ACC112 (cell line): ENCODE measurements around the gene GPR85.

Experiments used
- H2AFZ ChIP-seq: fragments of 200-600 bp; sonication (generic); one replicate; pipeline ENCODE4 v1.6.0; 2017; ENCODE audit warnings: antibody characterized with exemption, low read length; ENCODE audit not compliant: unreplicated experiment
- H3K27ac ChIP-seq: fragments of 200-600 bp; sonication (generic); 2 replicates; pipeline ENCODE4 v1.5.1; 2014; ENCODE audit warnings: low read depth, mild to moderate bottlenecking, antibody characterized with exemption, low read length, moderate library complexity
- H3K27me3 ChIP-seq: fragments of 200-600 bp; sonication (generic); 2 replicates; pipeline ENCODE4 v1.6.1; 2014; ENCODE audit warnings: mild to moderate bottlenecking, antibody characterized with exemption, low read length, moderate library complexity, mixed read lengths; ENCODE audit not compliant: insufficient read depth
- H3K36me3 ChIP-seq: fragments of 200-600 bp; sonication (generic); 2 replicates; pipeline ENCODE4 v1.6.1; 2016; ENCODE audit warnings: mild to moderate bottlenecking, antibody characterized with exemption, low read length, moderate library complexity, mixed read lengths; ENCODE audit not compliant: insufficient read depth
- H3K4me1 ChIP-seq: fragments of 200-600 bp; sonication (generic); one replicate; pipeline ENCODE4 v1.6.1; 2016; ENCODE audit warnings: low read length, mixed read lengths; ENCODE audit not compliant: insufficient read depth, unreplicated experiment, control insufficient read depth
- H3K4me3 ChIP-seq: fragments of 200-600 bp; sonication (generic); 2 replicates; pipeline ENCODE4 v1.5.1; 2014; ENCODE audit warnings: mild to moderate bottlenecking, low read depth, low read length
- H3K79me2 ChIP-seq: fragments of 200-600 bp; sonication (generic); one replicate; pipeline ENCODE4 v1.6.0; 2016; ENCODE audit warnings: low read length; ENCODE audit not compliant: control insufficient read depth, unreplicated experiment, insufficient read depth

The GPR85 gene

GRCh38 chr7:113045379-113045778 lies 41.2 kb downstream of the GPR85 start:
- Histone ChIP-seq H3K36me3 (no peaks in the 10 kb centered on the region), H3K79me2 (no peaks in the 10 kb centered on the region), H2AFZ (no peak overlapping the region), H3K27ac (no peak overlapping the region), H3K4me1 (no peaks in the 10 kb centered on the region), H3K4me3 (no peak overlapping the region), H3K27me3 (no peaks in the 10 kb centered on the region)

GRCh38 chr7:113044394-113044793 lies 42.2 kb downstream of the GPR85 start:
- Histone ChIP-seq H3K79me2 (no peaks in the 10 kb centered on the region), H3K36me3 (no peaks in the 10 kb centered on the region)

DNA sequence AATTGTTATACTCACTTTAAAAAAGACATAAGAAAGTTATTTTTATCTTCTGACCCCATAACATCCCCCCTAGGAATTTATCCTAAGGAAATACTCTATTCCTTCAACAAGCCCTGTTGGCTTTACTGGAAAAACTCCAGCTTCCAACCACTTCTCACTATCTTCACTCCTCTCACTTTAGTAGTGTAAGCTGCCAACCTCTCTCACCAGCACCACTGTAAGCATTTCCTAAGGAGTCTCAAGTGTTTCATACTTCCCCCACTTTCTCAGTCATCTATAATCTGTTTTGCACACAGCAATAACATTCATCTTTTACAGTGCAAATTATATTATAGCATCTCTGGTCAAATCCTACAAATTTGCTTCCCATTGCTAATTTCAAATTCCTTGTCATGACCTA lies 45.8 kb downstream of the GPR85 start:
- no peak overlapping the region for H2AFZ ChIP-seq
- H3K27me3 ChIP-seq = no peaks in the 10 kb centered on the region
- H3K4me1 ChIP-seq = no peaks in the 10 kb centered on the region
- H3K4me3 ChIP-seq = no peak overlapping the region
- no peak overlapping the region for H3K27ac ChIP-seq
- no peaks in the 10 kb centered on the region for H3K36me3 ChIP-seq
- no peaks in the 10 kb centered on the region for H3K79me2 ChIP-seq

More at GRCh38 chr7:113044394-113044793, 42.2 kb downstream of the GPR85 start:
- no peaks in the 10 kb centered on the region for H3K27me3 ChIP-seq
- H3K4me1 ChIP-seq = no peaks in the 10 kb centered on the region
- H3K4me3 ChIP-seq = no peak overlapping the region
- no peak overlapping the region for H3K27ac ChIP-seq
- H2AFZ ChIP-seq = no peak overlapping the region

- no peaks in the 10 kb centered on the region for H3K4me1 ChIP-seq
- H3K27ac ChIP-seq = no peak overlapping the region
Observed at GRCh38 chr7:113033959-113034358, 52.7 kb downstream of the GPR85 start.

More at GRCh38 chr7:113033959-113034358, 52.7 kb downstream of the GPR85 start:
- H3K79me2 ChIP-seq = no peaks in the 10 kb centered on the region
- H3K36me3 ChIP-seq = no peaks in the 10 kb centered on the region
- H2AFZ ChIP-seq = no peak overlapping the region
- H3K4me3 ChIP-seq = no peak overlapping the region
- no peaks in the 10 kb centered on the region for H3K27me3 ChIP-seq
